Neural crest cell (in vitro differentiated cells): Measurements from ENCODE around the gene HOXB3. TPM values are rescaled to one million over a fixed set of nuclear protein-coding genes. Genes with fewer than 3 reads are reported as not detected.
A peak's percentile ranks its signal among the peaks of the same experiment; 100 is the strongest.

Experiments
- DNase-seq: peaks from one replicate; pipeline ENCODE4 v3.0.0; 2021; ENCODE audit warnings: low read depth, mixed read lengths, low spot score
- H3K27ac Mint-ChIP-seq: one replicate; pipeline ENCODE4 v1.8.0; 2021; ENCODE audit warnings: mild to moderate bottlenecking, mixed read lengths; ENCODE audit not compliant: unreplicated experiment
- H3K27me3 Mint-ChIP-seq: 2 replicates; pipeline ENCODE4 v1.8.0; 2021; ENCODE audit warnings: low read depth, mild to moderate bottlenecking, mixed read lengths
- H3K36me3 Mint-ChIP-seq: 2 replicates; pipeline ENCODE4 v1.8.0; 2021; ENCODE audit warnings: low read depth, mild to moderate bottlenecking, mixed read lengths
- H3K4me1 Mint-ChIP-seq: 2 replicates; pipeline ENCODE4 v1.8.0; 2021; ENCODE audit warnings: mixed read lengths
- H3K4me3 Mint-ChIP-seq: one replicate; pipeline ENCODE4 v1.8.0; 2021; ENCODE audit warnings: mild to moderate bottlenecking, mixed read lengths
- H3K9me3 Mint-ChIP-seq: 2 replicates; pipeline ENCODE4 v1.8.0; 2021; ENCODE audit warnings: mixed read lengths
- CTCF ChIP-seq: fragments of 200-600 bp; sonication (generic); conservative IDR thresholded peaks from 2 replicates; pipeline ENCODE4 v1.5.0; 2021; ENCODE audit warnings: antibody characterized with exemption, mild to moderate bottlenecking
- total RNA-seq: library from RNA; stranded (reverse); gene quantifications from 2 replicates; pipeline ENCODE4 v1.2.1, GENCODE V29; 2021

Gene HOXB3
- total RNA-seq, 1 donor from 2014 or later, result 22.8 TPM

- peaks cover 2% of the 10 kb centered on the region for H3K36me3 Mint-ChIP-seq
- no peak for TF ChIP-seq CTCF
- H3K27ac Mint-ChIP-seq, result peak overlapping the region; percentile 69
- no peaks in the 10 kb centered on the region for H3K9me3 Mint-ChIP-seq
- H3K4me3 Mint-ChIP-seq, result no peak overlapping the region
- peaks cover 30% of the 10 kb centered on the region for H3K4me1 Mint-ChIP-seq
- H3K27me3 Mint-ChIP-seq, result peaks cover 39% of the 10 kb centered on the region
- no peak for DNase-seq
Observed at GRCh38 chr17:48565022-48565554, 25.0 kb downstream of the HOXB3 start.

GRCh38 chr17:48564188-48565021, 25.6 kb downstream of the HOXB3 start:
- Mint-ChIP-seq H3K36me3 (peaks cover 2% of the 10 kb centered on the region), H3K9me3 (no peaks in the 10 kb centered on the region), H3K4me3 (no peak overlapping the region), H3K4me1 (peaks cover 30% of the 10 kb centered on the region), H3K27ac (peak overlapping the region; percentile 69), H3K27me3 (peaks cover 46% of the 10 kb centered on the region)
- no peak for TF ChIP-seq CTCF
- no peak for DNase-seq

DNA sequence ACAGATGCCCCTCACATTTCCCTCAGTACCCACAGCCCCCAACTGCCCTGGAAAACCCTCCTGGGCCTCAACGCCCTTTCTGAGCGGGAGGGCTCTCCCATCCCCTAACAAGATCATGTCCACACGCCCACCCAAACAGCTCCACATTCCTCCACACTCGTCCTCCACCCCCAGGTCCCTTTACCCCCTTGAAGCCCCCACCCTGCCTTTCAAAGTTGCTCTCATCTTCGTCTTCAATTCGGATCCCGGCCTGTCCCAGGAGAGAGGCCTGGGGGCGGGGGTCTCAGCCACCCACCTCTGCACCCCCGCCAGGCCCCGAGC, 26.2 kb downstream of the HOXB3 start:
- Mint-ChIP-seq H3K4me3 (peak overlapping the region; percentile 78), H3K27me3 (peaks cover 51% of the 10 kb centered on the region), H3K4me1 (peaks cover 29% of the 10 kb centered on the region), H3K9me3 (no peaks in the 10 kb centered on the region), H3K27ac (no peak overlapping the region), H3K36me3 (peaks cover 2% of the 10 kb centered on the region)
- DNase-seq, result no peak
- no peak for TF ChIP-seq CTCF

- DNase-seq, result no peak
- no peak for TF ChIP-seq CTCF
- no peak overlapping the region for H3K27ac Mint-ChIP-seq
- peak overlapping the region; percentile 78 for H3K4me3 Mint-ChIP-seq
- peaks cover 30% of the 10 kb centered on the region for H3K4me1 Mint-ChIP-seq
- H3K27me3 Mint-ChIP-seq, result peaks cover 56% of the 10 kb centered on the region
- no peaks in the 10 kb centered on the region for H3K9me3 Mint-ChIP-seq
- H3K36me3 Mint-ChIP-seq, result peaks cover 2% of the 10 kb centered on the region
Observed at GRCh38 chr17:48563385-48563838, 26.6 kb downstream of the HOXB3 start.

- peaks cover 60% of the 10 kb centered on the region for H3K27me3 Mint-ChIP-seq
- no peak for DNase-seq
- TF ChIP-seq CTCF, result no peak
- H3K9me3 Mint-ChIP-seq, result no peaks in the 10 kb centered on the region
- peak overlapping the region; percentile 78 for H3K4me3 Mint-ChIP-seq
- H3K27ac Mint-ChIP-seq, result no peak overlapping the region
- peaks cover 31% of the 10 kb centered on the region for H3K4me1 Mint-ChIP-seq
- peaks cover 2% of the 10 kb centered on the region for H3K36me3 Mint-ChIP-seq
Observed at GRCh38 chr17:48562934-48563333, 27.1 kb downstream of the HOXB3 start.
